ENCODE data around the gene ADGRL3. TPM values are rescaled to one million over a fixed set of nuclear protein-coding genes. Genes with fewer than 3 reads are reported as not detected.
"Not testable (repeated sequence)": the region's sequence is repeated elsewhere in the genome, so short reads cannot be mapped to it uniquely, and the experiment has no call there.

ADGRL3 gene
- total RNA-seq, 4 donors from 2014 or later, result 6.1 to 26.0 (median 7.3) TPM

GRCh38 chr4:61828960-61829359, 628.8 kb downstream of the ADGRL3 start:
- Histone ChIP-seq H3K4me3 (no peak overlapping the region), H3K27me3 (no peaks in the 10 kb centered on the region), H3K27ac (no peak overlapping the region), H3K36me3 (no peaks in the 10 kb centered on the region), H3K4me1 (no peaks in the 10 kb centered on the region), H3K9me3 (no peaks in the 10 kb centered on the region)
- WGBS, 2 donors (ENCODE audit: low coverage in 1 of 2), result 48 to 69% methylated on average over 3 of the region's 3 CpGs
- ATAC-seq, result no peak
- no peak for TF ChIP-seq CTCF (IDR thresholded peaks at IDR 0.05)
- TF ChIP-seq POLR2A (IDR thresholded peaks at IDR 0.05), result no peak
- no peak for TF ChIP-seq POLR2AphosphoS5 (IDR thresholded peaks at IDR 0.05)
- TF ChIP-seq EP300 (IDR thresholded peaks at IDR 0.05), result no peak

GRCh38 chr4:61831987-61832386, 631.9 kb downstream of the ADGRL3 start:
- Histone ChIP-seq H3K36me3 (no peaks in the 10 kb centered on the region), H3K9me3 (no peaks in the 10 kb centered on the region), H3K27ac (no peak overlapping the region), H3K4me1 (no peaks in the 10 kb centered on the region), H3K27me3 (no peaks in the 10 kb centered on the region), H3K4me3 (no peak overlapping the region)
- ATAC-seq, result no peak
- WGBS, 2 donors (ENCODE audit: low coverage in 1 of 2), result 91 to 100% methylated on average over 1 of the region's 1 CpG
- TF ChIP-seq POLR2AphosphoS5 (IDR thresholded peaks at IDR 0.05), result no peak

- TF ChIP-seq POLR2AphosphoS5 (IDR thresholded peaks at IDR 0.05), result no peak
- no peak for TF ChIP-seq EP300 (IDR thresholded peaks at IDR 0.05)
- no peak for TF ChIP-seq CTCF (IDR thresholded peaks at IDR 0.05)
- TF ChIP-seq POLR2A (IDR thresholded peaks at IDR 0.05), result no peak
- no peak overlapping the region for H3K4me3 ChIP-seq
- ATAC-seq, result no peak
- no peak overlapping the region for H3K27ac ChIP-seq
- no peaks in the 10 kb centered on the region for H3K9me3 ChIP-seq
- H3K36me3 ChIP-seq, result no peaks in the 10 kb centered on the region
- 76 to 86% methylated on average over 2 of the region's 2 CpGs for WGBS, 2 donors (ENCODE audit: low coverage in 1 of 2)
- peaks cover 0 to 14% (median 0%) of the 10 kb centered on the region in 3 donors for H3K4me1 ChIP-seq
- H3K27me3 ChIP-seq, result no peaks in the 10 kb centered on the region
Measured at GRCh38 chr4:61837395-61837794, 637.3 kb downstream of the ADGRL3 start.

GRCh38 chr4:61838072-61838471, 637.9 kb downstream of the ADGRL3 start:
- Histone ChIP-seq H3K9me3 (no peaks in the 10 kb centered on the region), H3K36me3 (no peaks in the 10 kb centered on the region), H3K4me3 (no peak overlapping the region), H3K27me3 (no peaks in the 10 kb centered on the region), H3K27ac (no peak overlapping the region), H3K4me1 (peaks cover 0 to 14% (median 0%) of the 10 kb centered on the region in 3 donors)
- TF ChIP-seq POLR2AphosphoS5 (IDR thresholded peaks at IDR 0.05), result no peak
- no peak for TF ChIP-seq EP300 (IDR thresholded peaks at IDR 0.05)
- TF ChIP-seq CTCF (IDR thresholded peaks at IDR 0.05), result no peak
- no peak for TF ChIP-seq POLR2A (IDR thresholded peaks at IDR 0.05)
- no peak for ATAC-seq

- ATAC-seq, result peak; percentile 55
- 5 to 19% methylated on average over 3 of the region's 3 CpGs for WGBS, 2 donors (ENCODE audit: low coverage in 1 of 2)
- TF ChIP-seq POLR2AphosphoS5 (IDR thresholded peaks at IDR 0.05) (peak; percentile 62), POLR2A (IDR thresholded peaks at IDR 0.05) (no peak)
Measured at GRCh38 chr4:61841714-61842113, 641.6 kb downstream of the ADGRL3 start.

GRCh38 chr4:61851126-61851525, 651.0 kb downstream of the ADGRL3 start:
- Histone ChIP-seq H3K36me3 (no peaks in the 10 kb centered on the region), H3K4me3 (no peak overlapping the region), H3K9me3 (no peaks in the 10 kb centered on the region), H3K4me1 (no peaks in the 10 kb centered on the region), H3K27ac (no peak overlapping the region), H3K27me3 (no peaks in the 10 kb centered on the region)
- TF ChIP-seq EP300 (IDR thresholded peaks at IDR 0.05), result no peak
- no peak for TF ChIP-seq POLR2A (IDR thresholded peaks at IDR 0.05)
- no peak for TF ChIP-seq POLR2AphosphoS5 (IDR thresholded peaks at IDR 0.05)
- TF ChIP-seq CTCF (IDR thresholded peaks at IDR 0.05), result no peak
- ATAC-seq, result no peak
- 88 to 89% methylated on average over 3 of the region's 3 CpGs for WGBS, 2 donors (ENCODE audit: low coverage in 1 of 2)

More at GRCh38 chr4:61841714-61842113, 641.6 kb downstream of the ADGRL3 start:
- Histone ChIP-seq H3K36me3 (no peaks in the 10 kb centered on the region), H3K4me3 (no peak overlapping the region), H3K27me3 (no peaks in the 10 kb centered on the region), H3K9me3 (no peaks in the 10 kb centered on the region), H3K4me1 (peaks cover 0 to 14% (median 0%) of the 10 kb centered on the region in 3 donors), H3K27ac (no peak overlapping the region)

GRCh38 chr4:61852105-61852504, 652.0 kb downstream of the ADGRL3 start:
- not testable (repeated sequence) for H3K4me3 ChIP-seq, H3K27ac ChIP-seq, H3K4me1 ChIP-seq, H3K36me3 ChIP-seq, H3K27me3 ChIP-seq, ATAC-seq, H3K9me3 ChIP-seq
- 85 to 99% methylated on average over 4 to 5 of the region's 5 CpGs for WGBS, 2 donors (ENCODE audit: low coverage in 1 of 2)
